Left lung (tissue), 10 donors: ENCODE results near the gene COMTD1. TPM values are rescaled to one million over a fixed set of nuclear protein-coding genes. Genes with fewer than 3 reads are reported as not detected.
"Not testable (repeated sequence)": the region's sequence is repeated elsewhere in the genome, so short reads cannot be mapped to it uniquely, and the experiment has no call there.

Experiments
- ATAC-seq: fragments of 200-7000 bp; cut with Tn5 transposase; one replicate; pipeline ENCODE4 v1.9.1; 2020; ENCODE audit warnings: moderate library complexity
- DNase-seq, 4 donors: peaks; one replicate each; pipeline ENCODE4 v3.0.0-alpha.2; 2013 to 2020
- H3K27ac ChIP-seq, 2 donors: fragments of 200-600 bp; sonication (generic) in 1 of 2; one replicate each; pipeline versions ENCODE4 v1.5.0 to v1.8.0; 2020 to 2021
- H3K27me3 ChIP-seq, 2 donors: fragments of 200-600 bp; sonication (generic) in 1 of 2; one replicate each; pipeline versions ENCODE4 v1.5.0 to v1.8.0; 2020 to 2021
- H3K36me3 ChIP-seq, 2 donors: fragments of 200-600 bp; sonication (generic) in 1 of 2; one replicate each; pipeline versions ENCODE4 v1.5.0 to v1.8.0; 2020 to 2021
- H3K4me1 ChIP-seq, 2 donors: fragments of 200-600 bp; one replicate each; pipeline ENCODE4 v1.8.0; 2021
- H3K4me3 ChIP-seq, 2 donors: fragments of 200-600 bp; sonication (generic) in 1 of 2; one replicate each; pipeline versions ENCODE4 v1.5.0 to v1.8.0; 2020 to 2021; ENCODE audit warnings: mild to moderate bottlenecking in 1 of 2
- H3K9me3 ChIP-seq, 2 donors: fragments of 200-600 bp; sonication (generic) in 1 of 2; one replicate each; pipeline versions ENCODE4 v1.5.0 to v1.8.0; 2020 to 2021
- CTCF ChIP-seq, 2 donors: fragments of 200-600 bp; sonication (generic) in 1 of 2; IDR thresholded peaks; one replicate each; pipeline versions ENCODE4 v1.5.0 to v1.8.0; 2021; ENCODE audit warnings: antibody characterized with exemption in 2 of 2
- intact Hi-C, 2 donors: fragments of 100-400 bp; cut with DNase I; formaldehyde crosslinking; loops; one replicate each; pipeline versions ENCODE4 v1.11.2 to v1.14.2; 2022
- polyA plus RNA-seq, 6 donors: library from polyadenylated mRNA; unstranded; fragments of 120-200 nt; gene quantifications; one replicate each; pipeline ENCODE4 v1.2.1, GENCODE V29; 2013; ENCODE audit not compliant: insufficient read length in 6 of 6
- total RNA-seq, 2 donors: library from RNA; stranded (reverse); fragmentation: NEBNext Ultra II Directional; extraction: Animal tissue kit (Norgen Biotek cat#: 25700); gene quantifications; one replicate each; pipeline ENCODE4 v1.2.1, GENCODE V29; 2021
- donor health status: DM: no; HTN: yes; CAD: no.
- donor health status: DM: no; HTN: no; CAD: no.

Gene COMTD1
- total and polyA plus RNA-seq, 8 donors, result 3.4 to 26.5 (median 4.5) TPM

- peaks cover 0 to 6% of the 10 kb centered on the region in 2 donors for H3K4me1 ChIP-seq
- DNase-seq (no peak), ATAC-seq (no peak)
- no peak for TF ChIP-seq CTCF (IDR thresholded peaks at IDR 0.05)
- intact Hi-C loops, result no loop called here
- no peaks in the 10 kb centered on the region for H3K9me3 ChIP-seq
- H3K27me3 ChIP-seq, result no peaks in the 10 kb centered on the region
- no peak overlapping the region for H3K4me3 ChIP-seq
- H3K27ac ChIP-seq, result no peak overlapping the region
- no peaks in the 10 kb centered on the region for H3K36me3 ChIP-seq
These were observed 33.9 kb downstream of the COMTD1 start for GRCh38 chr10:75201793-75202307.

GRCh38 chr10:75199949-75200348, 35.8 kb downstream of the COMTD1 start:
- DNase-seq, H3K4me1 ChIP-seq, H3K27me3 ChIP-seq, H3K4me3 ChIP-seq, ATAC-seq, H3K36me3 ChIP-seq, H3K9me3 ChIP-seq, H3K27ac ChIP-seq, intact Hi-C loops: not testable (repeated sequence)

- Histone ChIP-seq H3K36me3 (no peaks in the 10 kb centered on the region), H3K4me1 (peaks cover 0 to 5% of the 10 kb centered on the region in 2 donors), H3K27me3 (no peaks in the 10 kb centered on the region), H3K27ac (no peak overlapping the region), H3K9me3 (no peaks in the 10 kb centered on the region), H3K4me3 (no peak overlapping the region)
- no peak for TF ChIP-seq CTCF (IDR thresholded peaks at IDR 0.05)
- DNase-seq (no peak), ATAC-seq (no peak)
- intact Hi-C loops, result no loop called here
These were observed 37.9 kb downstream of the COMTD1 start for GRCh38 chr10:75197906-75198305.

- no peak for ATAC-seq
- intact Hi-C loops, result no loop called here
- no peak for DNase-seq
- H3K27ac ChIP-seq, result no peak overlapping the region
- H3K27me3 ChIP-seq, result no peaks in the 10 kb centered on the region
- H3K36me3 ChIP-seq, result no peaks in the 10 kb centered on the region
- H3K9me3 ChIP-seq, result no peaks in the 10 kb centered on the region
- no peak for TF ChIP-seq CTCF (IDR thresholded peaks at IDR 0.05)
- no peak overlapping the region for H3K4me3 ChIP-seq
- peaks cover 0 to 10% of the 10 kb centered on the region in 2 donors for H3K4me1 ChIP-seq
These were observed 38.7 kb downstream of the COMTD1 start for GRCh38 chr10:75197066-75197465.

- H3K27ac ChIP-seq, result no peak overlapping the region
- DNase-seq (no peak), ATAC-seq (no peak)
- no peak for TF ChIP-seq CTCF (IDR thresholded peaks at IDR 0.05)
- H3K4me3 ChIP-seq, result no peak overlapping the region
- H3K9me3 ChIP-seq, result no peaks in the 10 kb centered on the region
- H3K27me3 ChIP-seq, result no peaks in the 10 kb centered on the region
- intact Hi-C loops, result no loop called here
- H3K36me3 ChIP-seq, result no peaks in the 10 kb centered on the region
- peaks cover 0 to 18% of the 10 kb centered on the region in 2 donors for H3K4me1 ChIP-seq
These were observed 40.6 kb downstream of the COMTD1 start for GRCh38 chr10:75195035-75195763.

- H3K27ac ChIP-seq, H3K9me3 ChIP-seq, H3K4me3 ChIP-seq, intact Hi-C loops, H3K27me3 ChIP-seq, ATAC-seq, DNase-seq, H3K36me3 ChIP-seq: not testable (repeated sequence)
- H3K4me1 ChIP-seq, result peaks cover 0 to 18% of the 10 kb centered on the region in 2 donors
These were observed 41.1 kb downstream of the COMTD1 start for GRCh38 chr10:75194625-75195024.
